Measurements from ENCODE around the gene CPS1. TPM values are rescaled to one million over a fixed set of nuclear protein-coding genes. Genes with fewer than 3 reads are reported as not detected.

CPS1 gene
- total and polyA plus RNA-seq, 2 experiments from 2014 or later = 5.5 to 11.0 TPM

DNA sequence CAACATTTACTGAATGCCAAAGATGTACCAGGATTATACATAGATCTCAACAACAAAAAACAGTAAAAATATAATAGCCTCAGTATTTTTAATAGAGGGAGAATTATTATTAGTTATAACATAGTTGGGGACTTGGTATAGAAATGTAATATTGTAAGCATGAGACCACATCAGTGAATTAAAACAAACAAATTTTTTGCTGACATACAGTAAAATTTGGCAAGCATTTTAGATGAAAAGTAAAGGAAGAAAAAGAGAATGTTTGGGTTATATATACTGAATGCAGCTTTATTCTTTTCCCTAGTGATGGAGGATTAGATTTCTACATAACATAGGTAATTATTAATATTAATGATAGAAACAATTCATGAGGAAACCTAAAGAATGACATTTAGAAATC, 10.9 kb downstream of the CPS1 start:
- no peak for DNase-seq (ENCODE audit: low spot score)
- no peaks in the 10 kb centered on the region for H3K36me3 Mint-ChIP-seq (ENCODE audit: low read depth)
- H3K4me1 ChIP-seq (ENCODE audit: insufficient read depth) = peaks cover 8% of the 10 kb centered on the region; the same call in 1 of the 2 replicates

More for the DNA sequence above, 10.9 kb downstream of the CPS1 start:
- Histone ChIP-seq H4K20me1 (replicated peaks; ENCODE audit: insufficient read depth) (no peaks in the 10 kb centered on the region), H3K4me2 (no peak overlapping the region), H3K27me3 (ENCODE audit: insufficient read depth) (no peaks in the 10 kb centered on the region), H3K27ac (ENCODE audit: low read depth) (no peak overlapping the region), H3F3A (replicated peaks; ENCODE audit: low read depth) (no peaks in the 10 kb centered on the region), H3K79me2 (replicated peaks; ENCODE audit: insufficient read depth) (no peaks in the 10 kb centered on the region), H3K4me3 (no peak overlapping the region), H2AFZ (no peak overlapping the region), H3K9me2 (ENCODE audit: insufficient read depth) (no peaks in the 10 kb centered on the region), H3K36me3 (ENCODE audit: insufficient read depth) (no peaks in the 10 kb centered on the region)
- no peaks in the 10 kb centered on the region for H3K9me3 Mint-ChIP-seq
- no peak overlapping the region for H3K4me3 Mint-ChIP-seq
- H3K27ac Mint-ChIP-seq = no peak overlapping the region
- TF ChIP-seq EZH2 (IDR thresholded peaks at IDR 0.05; ENCODE audit: low read depth, unreplicated experiment) (no peak), ZNF331 (CRISPR knock-in tag; IDR thresholded peaks at IDR 0.05; ENCODE audit: low read depth) (no peak)
- TF ChIP-seq, protein P1, sequence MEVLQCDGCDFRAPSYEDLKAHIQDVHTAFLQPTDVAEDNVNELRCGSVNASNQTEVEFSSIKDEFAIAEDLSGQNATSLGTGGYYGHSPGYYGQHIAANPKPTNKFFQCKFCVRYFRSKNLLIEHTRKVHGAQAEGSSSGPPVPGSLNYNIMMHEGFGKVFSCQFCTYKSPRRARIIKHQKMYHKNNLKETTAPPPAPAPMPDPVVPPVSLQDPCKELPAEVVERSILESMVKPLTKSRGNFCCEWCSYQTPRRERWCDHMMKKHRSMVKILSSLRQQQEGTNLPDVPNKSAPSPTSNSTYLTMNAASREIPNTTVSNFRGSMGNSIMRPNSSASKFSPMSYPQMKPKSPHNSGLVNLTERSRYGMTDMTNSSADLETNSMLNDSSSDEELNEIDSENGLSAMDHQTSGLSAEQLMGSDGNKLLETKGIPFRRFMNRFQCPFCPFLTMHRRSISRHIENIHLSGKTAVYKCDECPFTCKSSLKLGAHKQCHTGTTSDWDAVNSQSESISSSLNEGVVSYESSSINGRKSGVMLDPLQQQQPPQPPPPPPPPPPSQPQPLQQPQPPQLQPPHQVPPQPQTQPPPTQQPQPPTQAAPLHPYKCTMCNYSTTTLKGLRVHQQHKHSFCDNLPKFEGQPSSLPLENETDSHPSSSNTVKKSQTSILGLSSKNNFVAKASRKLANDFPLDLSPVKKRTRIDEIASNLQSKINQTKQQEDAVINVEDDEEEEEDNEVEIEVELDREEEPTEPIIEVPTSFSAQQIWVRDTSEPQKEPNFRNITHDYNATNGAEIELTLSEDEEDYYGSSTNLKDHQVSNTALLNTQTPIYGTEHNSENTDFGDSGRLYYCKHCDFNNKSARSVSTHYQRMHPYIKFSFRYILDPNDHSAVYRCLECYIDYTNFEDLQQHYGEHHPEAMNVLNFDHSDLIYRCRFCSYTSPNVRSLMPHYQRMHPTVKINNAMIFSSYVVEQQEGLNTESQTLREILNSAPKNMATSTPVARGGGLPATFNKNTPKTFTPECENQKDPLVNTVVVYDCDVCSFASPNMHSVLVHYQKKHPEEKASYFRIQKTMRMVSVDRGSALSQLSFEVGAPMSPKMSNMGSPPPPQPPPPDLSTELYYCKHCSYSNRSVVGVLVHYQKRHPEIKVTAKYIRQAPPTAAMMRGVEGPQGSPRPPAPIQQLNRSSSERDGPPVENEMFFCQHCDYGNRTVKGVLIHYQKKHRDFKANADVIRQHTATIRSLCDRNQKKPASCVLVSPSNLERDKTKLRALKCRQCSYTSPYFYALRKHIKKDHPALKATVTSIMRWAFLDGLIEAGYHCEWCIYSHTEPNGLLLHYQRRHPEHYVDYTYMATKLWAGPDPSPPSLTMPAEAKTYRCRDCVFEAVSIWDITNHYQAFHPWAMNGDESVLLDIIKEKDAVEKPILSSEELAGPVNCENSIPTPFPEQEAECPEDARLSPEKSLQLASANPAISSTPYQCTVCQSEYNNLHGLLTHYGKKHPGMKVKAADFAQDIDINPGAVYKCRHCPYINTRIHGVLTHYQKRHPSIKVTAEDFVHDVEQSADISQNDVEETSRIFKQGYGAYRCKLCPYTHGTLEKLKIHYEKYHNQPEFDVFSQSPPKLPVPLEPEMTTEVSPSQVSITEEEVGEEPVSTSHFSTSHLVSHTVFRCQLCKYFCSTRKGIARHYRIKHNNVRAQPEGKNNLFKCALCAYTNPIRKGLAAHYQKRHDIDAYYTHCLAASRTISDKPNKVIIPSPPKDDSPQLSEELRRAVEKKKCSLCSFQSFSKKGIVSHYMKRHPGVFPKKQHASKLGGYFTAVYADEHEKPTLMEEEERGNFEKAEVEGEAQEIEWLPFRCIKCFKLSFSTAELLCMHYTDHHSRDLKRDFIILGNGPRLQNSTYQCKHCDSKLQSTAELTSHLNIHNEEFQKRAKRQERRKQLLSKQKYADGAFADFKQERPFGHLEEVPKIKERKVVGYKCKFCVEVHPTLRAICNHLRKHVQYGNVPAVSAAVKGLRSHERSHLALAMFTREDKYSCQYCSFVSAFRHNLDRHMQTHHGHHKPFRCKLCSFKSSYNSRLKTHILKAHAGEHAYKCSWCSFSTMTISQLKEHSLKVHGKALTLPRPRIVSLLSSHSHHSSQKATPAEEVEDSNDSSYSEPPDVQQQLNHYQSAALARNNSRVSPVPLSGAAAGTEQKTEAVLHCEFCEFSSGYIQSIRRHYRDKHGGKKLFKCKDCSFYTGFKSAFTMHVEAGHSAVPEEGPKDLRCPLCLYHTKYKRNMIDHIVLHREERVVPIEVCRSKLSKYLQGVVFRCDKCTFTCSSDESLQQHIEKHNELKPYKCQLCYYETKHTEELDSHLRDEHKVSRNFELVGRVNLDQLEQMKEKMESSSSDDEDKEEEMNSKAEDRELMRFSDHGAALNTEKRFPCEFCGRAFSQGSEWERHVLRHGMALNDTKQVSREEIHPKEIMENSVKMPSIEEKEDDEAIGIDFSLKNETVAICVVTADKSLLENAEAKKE (CRISPR knock-in tag; IDR thresholded peaks at IDR 0.05) = no peak
- TF ChIP-seq, protein P2, sequence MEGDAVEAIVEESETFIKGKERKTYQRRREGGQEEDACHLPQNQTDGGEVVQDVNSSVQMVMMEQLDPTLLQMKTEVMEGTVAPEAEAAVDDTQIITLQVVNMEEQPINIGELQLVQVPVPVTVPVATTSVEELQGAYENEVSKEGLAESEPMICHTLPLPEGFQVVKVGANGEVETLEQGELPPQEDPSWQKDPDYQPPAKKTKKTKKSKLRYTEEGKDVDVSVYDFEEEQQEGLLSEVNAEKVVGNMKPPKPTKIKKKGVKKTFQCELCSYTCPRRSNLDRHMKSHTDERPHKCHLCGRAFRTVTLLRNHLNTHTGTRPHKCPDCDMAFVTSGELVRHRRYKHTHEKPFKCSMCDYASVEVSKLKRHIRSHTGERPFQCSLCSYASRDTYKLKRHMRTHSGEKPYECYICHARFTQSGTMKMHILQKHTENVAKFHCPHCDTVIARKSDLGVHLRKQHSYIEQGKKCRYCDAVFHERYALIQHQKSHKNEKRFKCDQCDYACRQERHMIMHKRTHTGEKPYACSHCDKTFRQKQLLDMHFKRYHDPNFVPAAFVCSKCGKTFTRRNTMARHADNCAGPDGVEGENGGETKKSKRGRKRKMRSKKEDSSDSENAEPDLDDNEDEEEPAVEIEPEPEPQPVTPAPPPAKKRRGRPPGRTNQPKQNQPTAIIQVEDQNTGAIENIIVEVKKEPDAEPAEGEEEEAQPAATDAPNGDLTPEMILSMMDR (conservative IDR thresholded peaks at IDR 0.05; ENCODE audit: low read depth in 2 of 2) = no peak
- H3K4me1 Mint-ChIP-seq = peaks cover 19% of the 10 kb centered on the region
- peaks cover 2% of the 10 kb centered on the region for H3K27me3 Mint-ChIP-seq (ENCODE audit: insufficient read depth, low read depth, poor library complexity)
- ATAC-seq = no peak
